Measurements from ENCODE around the gene HTR4.

The HTR4 gene

DNA sequence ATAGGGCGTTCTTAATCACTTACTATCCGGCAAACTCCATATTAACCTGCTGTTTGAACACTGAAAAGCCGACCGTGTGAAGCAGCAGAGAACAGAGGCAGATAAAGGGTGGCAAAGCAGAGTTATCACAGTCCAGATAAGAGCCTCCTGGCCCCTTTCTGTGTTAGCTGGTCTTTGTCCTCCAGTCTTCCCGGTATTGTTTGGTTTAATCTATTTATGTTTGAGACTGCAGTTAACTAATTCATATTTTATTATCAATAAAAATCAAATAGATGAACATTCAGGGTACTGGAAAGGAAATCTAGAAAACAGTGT lies 6.0 kb upstream of the HTR4 start:
- DNase-seq: no peak

DNA sequence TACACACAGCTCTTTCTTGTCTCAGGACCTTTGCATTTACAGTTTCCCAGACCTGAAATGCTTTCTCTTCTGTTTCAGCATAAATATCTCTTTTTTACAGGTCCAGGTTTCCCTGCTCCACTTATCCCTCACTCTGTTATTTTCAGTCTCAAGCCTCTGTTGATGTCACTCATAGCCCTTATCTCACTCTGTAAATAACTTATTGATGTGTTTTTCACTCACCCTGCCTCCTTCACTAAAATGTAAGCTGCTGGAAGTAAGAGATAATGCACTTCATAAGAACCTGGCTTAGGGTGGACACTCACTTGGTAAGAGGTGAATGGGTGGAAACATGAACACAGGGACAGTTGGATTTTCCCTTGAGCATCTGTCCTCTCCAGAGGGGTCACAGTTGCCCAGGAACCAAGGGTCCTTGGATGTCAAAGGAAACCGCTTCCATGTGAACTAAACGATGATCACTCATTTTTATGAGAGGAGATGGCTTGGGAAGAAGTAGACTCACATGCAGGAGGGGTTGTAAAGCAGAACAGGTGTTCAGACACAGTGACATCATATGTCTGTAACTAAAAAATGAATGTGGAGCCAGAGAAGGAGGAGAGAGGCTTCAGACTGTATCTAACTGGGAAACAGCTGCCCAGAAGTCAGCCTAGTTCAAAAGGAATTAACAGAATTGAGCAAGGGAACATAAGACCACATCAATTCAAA lies 5.5 kb upstream of the HTR4 start:
- DNase-seq: peak; percentile 12

GRCh38 chr5:148653291-148653835 lies 964 bp downstream of the HTR4 start:
- no peak for DNase-seq

DNA sequence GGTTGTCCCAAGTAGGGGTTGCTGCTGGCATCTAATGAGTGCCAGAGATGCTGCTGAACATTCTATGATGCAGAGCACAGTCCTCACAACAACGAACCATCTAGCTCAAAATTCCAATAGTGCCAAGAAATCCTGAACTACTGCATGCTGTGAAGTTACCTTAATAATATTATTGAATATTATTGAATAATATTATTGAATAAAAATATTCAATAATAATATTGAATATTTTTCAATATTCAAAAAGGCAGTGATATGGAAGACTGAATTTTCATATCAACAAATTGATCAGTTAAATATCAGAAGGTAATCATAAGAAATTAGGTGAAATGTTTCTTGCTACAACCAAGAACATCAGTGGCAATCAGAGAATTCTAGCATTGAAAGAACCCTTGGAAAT lies 2.8 kb downstream of the HTR4 start:
- DNase-seq: no peak

- no peak for DNase-seq
These were observed 8.8 kb downstream of the HTR4 start for GRCh38 chr5:148645527-148645926.

DNA sequence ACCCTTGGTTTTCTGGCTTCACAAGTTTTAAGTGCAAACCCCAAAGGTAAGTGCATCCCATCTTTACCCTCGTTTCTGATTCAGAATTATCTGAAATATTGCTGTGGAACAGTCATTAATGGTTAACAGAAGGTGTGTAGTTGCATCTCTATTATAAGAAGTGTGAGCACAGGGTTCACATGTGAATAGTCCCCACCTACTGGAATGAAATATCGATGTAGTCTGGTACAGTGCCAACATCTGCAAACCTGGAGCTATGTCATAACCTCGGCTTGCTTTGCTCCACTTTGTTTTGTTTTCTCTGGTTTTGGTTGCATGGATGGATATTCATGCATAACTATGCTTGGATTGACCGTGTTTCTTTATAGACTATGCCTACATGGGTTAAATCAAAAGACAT lies 12.6 kb downstream of the HTR4 start:
- DNase-seq: no peak

- no peak for DNase-seq
These were observed 13.9 kb downstream of the HTR4 start for GRCh38 chr5:148640471-148640870.

- no peak for DNase-seq
These were observed 15.2 kb downstream of the HTR4 start for GRCh38 chr5:148639081-148639480.

DNA sequence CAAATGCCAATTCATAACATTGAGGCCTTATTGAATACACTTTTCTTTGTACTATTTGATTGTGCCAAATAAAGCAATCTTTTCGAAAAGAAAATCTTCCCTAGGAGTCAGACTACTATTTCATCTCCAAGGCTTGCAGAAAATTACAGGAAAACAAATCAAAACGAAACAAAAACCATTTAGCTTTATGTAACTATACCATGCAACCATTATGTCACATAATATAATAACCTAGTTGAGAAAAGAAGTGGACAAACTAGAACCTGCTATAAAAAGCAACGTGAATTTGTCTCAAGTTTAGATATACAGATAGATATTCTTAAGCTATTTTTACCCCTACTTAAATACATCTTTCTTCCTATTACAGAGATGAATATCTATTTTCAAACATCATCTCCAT lies 18.0 kb downstream of the HTR4 start:
- DNase-seq: no peak

DNA sequence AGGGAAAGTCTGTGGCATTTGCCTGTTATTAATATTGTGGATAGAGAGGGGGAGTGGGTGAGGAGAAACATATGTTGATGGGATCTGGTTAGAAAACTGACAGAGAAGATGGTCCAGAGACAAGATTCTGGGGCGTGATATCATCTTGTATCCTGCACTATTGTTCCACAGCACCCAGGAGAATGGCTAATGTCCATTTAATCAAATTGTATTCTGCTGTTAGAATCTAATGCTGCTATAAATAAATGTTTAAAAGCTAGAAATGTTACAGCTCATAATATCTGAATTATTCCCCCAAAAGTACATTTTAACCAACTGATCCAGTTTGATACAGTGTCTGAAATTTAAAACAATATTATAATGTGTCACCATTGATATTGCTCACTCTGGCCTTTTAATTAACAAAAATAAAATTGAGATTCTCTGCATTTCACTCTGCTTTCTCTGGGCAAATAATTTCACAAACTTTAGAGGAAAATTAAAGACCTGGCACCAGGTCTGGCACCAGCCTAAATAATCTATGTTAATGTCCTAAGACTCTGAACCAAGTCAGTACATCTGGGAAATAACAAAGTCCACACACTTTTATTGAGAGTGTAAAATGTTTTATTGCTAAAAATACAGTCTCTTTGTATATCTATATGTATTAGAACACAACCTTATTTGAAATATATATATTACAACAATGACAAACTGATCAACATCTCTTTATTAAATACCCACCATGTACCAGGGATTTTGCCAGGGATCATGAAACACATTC lies 18.8 kb downstream of the HTR4 start:
- no peak for DNase-seq

- DNase-seq: no peak
These were observed 21.3 kb downstream of the HTR4 start for GRCh38 chr5:148633067-148633377.

GRCh38 chr5:148632255-148633066 lies 21.9 kb downstream of the HTR4 start:
- no peak for DNase-seq

DNA sequence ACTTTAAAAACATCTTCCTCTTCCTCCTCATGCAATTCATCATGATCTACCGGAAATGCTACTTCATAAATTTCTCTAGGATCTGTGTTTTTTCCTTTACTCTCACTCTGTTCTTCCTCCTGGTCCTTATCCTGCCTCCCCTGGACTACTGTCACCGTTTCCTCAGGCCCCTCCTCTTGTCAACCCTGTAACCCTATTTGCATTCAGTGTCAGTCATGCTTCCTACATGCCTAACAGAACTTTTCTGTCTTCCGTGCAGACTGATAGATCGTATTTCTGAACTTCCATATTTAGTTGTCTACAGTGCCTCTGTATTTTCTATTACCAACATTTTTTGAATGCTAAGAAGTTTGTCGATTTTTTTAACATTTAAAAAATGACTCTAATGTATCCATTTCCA lies 27.3 kb downstream of the HTR4 start:
- no peak for DNase-seq

- DNase-seq: no peak
These were observed 28.2 kb downstream of the HTR4 start for GRCh38 chr5:148626081-148626613.

- no peak for DNase-seq
These were observed 29.1 kb downstream of the HTR4 start for GRCh38 chr5:148625250-148625649.

GRCh38 chr5:148623741-148624140 lies 30.6 kb downstream of the HTR4 start:
- no peak for DNase-seq

- no peak for DNase-seq
These were observed 31.2 kb downstream of the HTR4 start for GRCh38 chr5:148623101-148623500.

- no peak for DNase-seq
These were observed 33.6 kb downstream of the HTR4 start for GRCh38 chr5:148620696-148621095.

- DNase-seq: no peak
These were observed 34.2 kb downstream of the HTR4 start for GRCh38 chr5:148620091-148620490.

- no peak for DNase-seq
These were observed 34.8 kb downstream of the HTR4 start for GRCh38 chr5:148619484-148619883.

- no peak for DNase-seq
These were observed 38.6 kb downstream of the HTR4 start for GRCh38 chr5:148615644-148616275.

- DNase-seq: no peak
These were observed 46.9 kb downstream of the HTR4 start for GRCh38 chr5:148607406-148607805.

DNA sequence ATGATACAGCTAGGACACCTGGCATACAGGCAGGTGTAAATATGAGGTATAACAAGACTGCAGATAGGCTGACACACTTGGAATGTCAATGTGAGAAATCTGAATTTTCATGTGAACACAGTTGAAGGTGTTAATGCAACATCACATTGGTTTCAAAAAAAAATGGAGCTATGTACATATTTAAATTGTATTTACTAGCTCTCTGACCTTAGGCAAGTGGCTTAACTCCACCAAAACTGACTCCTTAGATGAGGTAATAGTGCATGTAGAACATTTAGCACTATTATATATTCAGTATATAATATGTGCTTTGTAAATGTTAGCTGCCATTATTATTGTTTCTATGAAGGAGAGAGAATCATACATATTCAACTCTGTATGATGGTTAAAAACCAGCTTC lies 48.0 kb downstream of the HTR4 start:
- DNase-seq: no peak
